OCI-LY7 (cell line): ENCODE data around the gene REN.

Source experiments
- EZH2phosphoT487 ChIP-seq: fragments of 200-600 bp; sonication (generic); IDR thresholded peaks from 2 replicates; pipeline ENCODE4 v1.6.1; 2018; ENCODE audit warnings: low read depth, borderline replicate concordance, mild to moderate bottlenecking, mixed run types, antibody characterized with exemption, low read length, moderate library complexity, mixed read lengths
- TF ChIP-seq, protein P1 (sequence below): fragments of 200-600 bp; sonication (generic); conservative IDR thresholded peaks from 2 replicates; pipeline ENCODE4 v1.5.1; 2014; ENCODE audit warnings: mild to moderate bottlenecking, antibody characterized with exemption, low read length, moderate library complexity, mixed read lengths

DNA sequence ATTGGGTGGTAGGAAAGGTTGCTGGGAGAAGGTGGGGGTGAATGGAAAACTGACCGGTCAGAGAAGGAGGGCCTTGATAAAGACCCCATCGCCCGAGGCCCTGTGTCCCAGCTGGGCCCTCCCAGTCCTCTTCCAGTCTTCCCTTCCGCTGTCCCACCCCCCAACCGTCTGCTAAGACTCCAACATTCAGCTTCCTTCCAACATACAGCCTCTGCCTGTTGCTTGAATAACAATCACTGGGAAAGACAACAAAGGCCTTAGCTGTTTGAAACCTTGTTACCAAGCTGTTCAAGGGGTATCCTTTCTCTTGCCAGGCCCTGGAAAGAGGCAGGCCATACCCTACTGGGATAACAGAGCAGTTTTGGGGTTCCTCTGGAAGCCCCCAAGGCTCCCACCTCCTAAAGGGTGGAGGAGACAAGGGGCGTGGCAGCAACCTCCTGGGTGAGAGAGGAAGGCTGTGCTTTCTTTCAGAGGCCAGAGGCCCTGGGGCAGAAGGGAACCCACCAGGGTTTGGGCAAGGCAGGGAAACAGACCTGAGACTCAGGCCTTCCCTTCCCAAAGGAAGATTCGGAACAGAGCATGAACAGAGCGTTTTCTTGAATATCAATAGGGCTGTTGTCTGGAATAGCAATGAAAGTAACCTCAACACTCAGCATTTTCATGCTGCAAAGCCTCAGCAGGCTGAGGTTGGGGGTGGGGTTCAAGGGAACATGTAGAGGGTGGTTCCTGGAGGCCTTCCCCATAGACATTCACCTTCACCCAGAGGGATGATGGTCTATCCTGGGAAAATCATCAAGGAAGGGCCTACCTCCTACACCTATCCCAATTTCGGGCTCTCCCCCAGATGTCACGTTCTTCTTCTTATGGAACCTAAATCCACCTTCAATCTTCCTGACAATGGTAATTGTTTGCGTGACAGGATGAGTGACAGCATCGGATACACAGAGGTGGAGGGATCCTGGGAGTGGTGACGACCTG is 18.4 kb downstream of the REN start:
- TF ChIP-seq, protein P1, sequence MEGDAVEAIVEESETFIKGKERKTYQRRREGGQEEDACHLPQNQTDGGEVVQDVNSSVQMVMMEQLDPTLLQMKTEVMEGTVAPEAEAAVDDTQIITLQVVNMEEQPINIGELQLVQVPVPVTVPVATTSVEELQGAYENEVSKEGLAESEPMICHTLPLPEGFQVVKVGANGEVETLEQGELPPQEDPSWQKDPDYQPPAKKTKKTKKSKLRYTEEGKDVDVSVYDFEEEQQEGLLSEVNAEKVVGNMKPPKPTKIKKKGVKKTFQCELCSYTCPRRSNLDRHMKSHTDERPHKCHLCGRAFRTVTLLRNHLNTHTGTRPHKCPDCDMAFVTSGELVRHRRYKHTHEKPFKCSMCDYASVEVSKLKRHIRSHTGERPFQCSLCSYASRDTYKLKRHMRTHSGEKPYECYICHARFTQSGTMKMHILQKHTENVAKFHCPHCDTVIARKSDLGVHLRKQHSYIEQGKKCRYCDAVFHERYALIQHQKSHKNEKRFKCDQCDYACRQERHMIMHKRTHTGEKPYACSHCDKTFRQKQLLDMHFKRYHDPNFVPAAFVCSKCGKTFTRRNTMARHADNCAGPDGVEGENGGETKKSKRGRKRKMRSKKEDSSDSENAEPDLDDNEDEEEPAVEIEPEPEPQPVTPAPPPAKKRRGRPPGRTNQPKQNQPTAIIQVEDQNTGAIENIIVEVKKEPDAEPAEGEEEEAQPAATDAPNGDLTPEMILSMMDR, result no peak
- TF ChIP-seq EZH2phosphoT487, result no peak
